GM19238 (cell line): ENCODE measurements around the gene CWC25.
A peak's percentile ranks its signal among the peaks of the same experiment; 100 is the strongest.
"Not testable (repeated sequence)": the region's sequence is repeated elsewhere in the genome, so short reads cannot be mapped to it uniquely, and the experiment has no call there.

ENCODE experiments used
- DNase-seq: peaks from one replicate; pipeline ENCODE4 v3.0.0; 2011; ENCODE audit warnings: low spot score; ENCODE audit not compliant: insufficient read length

Gene CWC25

DNA sequence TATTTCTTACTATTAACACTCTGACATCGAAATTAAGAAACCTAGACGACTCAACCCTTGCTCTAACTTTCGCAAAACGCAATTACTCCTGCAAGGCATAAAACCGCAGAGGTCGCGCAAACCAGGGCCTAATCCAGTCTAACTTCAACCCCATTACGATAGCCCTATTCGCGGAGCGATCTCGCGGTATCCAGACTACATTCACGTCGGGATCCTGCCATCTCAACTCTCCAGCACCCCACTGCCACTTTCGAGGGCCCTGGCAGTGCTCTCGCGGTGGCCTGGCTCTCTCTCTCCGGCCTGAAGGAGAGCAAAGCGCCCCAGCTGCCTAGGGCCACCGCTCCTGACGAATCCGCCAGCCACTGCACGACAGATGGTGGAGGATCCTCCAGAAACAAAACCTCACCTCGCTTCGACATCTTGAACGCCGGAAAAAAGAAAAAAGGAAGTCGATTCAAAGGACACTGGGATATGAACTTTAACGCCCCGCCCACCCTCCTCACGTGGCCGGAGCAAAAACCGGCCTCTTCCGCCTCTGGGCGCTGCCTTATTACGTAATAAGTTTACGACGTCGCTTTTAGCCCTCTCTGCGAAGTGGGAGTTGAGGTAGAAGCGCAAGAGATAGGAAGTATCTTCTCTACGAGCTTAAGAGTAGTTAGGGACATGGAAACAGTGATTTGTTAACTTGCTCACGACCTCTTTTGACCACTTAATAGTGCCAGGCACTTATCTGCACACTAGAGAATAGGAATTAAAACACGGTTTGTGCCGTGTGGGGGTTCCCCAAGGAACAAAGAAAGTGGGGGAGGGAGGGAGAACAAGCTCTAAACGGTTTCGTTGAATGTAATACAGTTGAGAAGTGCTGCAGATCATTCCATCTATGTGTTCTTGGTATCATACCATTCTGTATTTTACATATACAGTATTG, 28.4 kb upstream of the CWC25 start, which contains the start of gene RPL23:
Gene RPL23 (minus strand): TSS at position 430 of the 928 bp plus-strand sequence. CDS start 11 bp downstream, at position 419.
- DNase-seq = peak; percentile 82

DNA sequence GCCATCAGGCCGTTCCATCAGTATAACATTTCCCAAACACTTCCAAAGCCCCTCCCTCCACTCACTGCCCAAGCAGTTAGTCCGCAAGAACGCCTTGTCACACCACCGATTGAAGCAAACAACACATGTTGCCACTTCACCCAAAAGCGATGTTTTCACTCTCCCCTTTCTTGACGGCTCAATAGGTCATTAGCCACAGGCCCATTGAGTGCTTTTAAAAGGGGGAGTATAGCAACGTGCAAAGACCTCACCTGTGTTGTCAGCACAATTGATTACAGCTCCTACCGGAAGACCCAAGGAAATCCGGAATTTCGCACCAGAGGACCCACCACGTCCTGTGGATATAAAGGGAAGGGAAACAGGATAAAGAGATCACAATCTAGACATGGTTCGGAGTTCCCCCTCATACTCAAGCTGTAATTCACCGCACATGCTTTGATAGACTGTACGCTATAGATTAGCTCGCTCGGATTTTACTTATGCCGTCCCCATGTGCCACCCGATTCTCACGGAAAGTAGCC, 27.7 kb upstream of the CWC25 start:
- DNase-seq = no peak

DNA sequence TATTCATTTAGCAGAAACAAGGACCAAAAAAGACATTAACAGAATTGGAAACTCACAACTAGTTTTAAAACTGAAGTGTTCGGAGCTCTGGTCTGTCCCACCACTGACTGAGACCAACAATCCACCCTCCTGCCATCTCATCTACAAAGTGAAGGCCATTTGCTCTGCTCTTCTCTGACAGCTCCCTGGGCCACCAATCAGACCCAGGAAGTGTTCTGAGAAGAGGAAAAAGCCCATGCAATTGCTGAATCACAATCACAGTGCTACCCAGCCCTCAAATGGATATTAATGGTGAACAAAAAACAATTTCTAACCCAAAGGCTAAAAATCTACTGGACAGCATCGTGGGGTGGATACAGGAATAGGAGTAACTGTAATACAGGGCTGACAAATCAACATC, 26.3 kb upstream of the CWC25 start:
- DNase-seq = no peak

DNA sequence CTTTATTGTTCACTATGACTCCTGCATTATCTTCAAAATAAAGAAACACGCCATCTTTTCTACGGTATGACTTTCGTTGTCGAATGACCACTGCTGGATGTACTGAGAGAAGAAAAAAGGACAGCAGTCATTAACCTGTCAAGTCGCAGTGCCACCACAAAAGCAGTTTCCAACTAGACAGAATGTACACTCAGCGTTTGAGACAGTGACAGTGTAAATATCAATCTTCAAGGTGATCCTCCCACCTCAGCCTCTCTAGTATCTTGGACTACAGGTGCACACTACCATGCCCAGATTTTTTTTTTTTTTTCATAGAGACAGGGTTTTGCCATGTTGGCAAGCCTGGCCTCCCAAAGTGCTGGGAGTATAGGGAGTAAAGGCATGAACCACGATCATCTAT, 25.3 kb upstream of the CWC25 start:
- DNase-seq = no peak

DNA sequence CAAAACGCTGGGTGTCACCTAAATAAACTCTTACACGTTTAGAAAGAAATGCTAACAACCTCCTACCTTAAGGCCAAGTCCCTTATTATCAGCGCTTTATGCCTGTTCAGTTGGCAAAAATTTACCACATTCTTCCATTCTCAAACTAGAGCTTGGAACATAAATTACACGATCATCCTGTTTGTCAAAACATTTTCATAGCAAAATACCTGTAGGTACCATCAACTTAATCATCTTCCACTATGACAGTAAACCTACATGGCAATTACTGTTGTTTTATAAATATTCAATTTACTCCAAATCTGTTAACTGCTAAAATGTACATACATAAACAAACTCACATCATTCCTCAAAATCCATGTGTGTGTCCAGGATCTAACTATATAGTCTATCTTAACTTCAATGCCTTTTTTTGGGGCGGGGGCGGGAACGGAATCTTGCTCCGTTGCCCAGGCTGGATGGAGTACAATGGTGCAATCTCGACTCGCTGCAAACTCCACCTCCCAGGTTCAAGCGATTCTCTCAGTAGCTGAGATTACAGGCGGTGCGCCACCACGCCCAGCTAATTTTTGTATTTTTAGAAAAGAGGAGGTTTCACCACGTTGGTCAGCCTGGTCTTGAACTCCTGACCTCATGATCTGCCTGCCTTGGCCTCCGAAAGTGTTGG, 24.0 kb upstream of the CWC25 start:
- DNase-seq = no peak

DNA sequence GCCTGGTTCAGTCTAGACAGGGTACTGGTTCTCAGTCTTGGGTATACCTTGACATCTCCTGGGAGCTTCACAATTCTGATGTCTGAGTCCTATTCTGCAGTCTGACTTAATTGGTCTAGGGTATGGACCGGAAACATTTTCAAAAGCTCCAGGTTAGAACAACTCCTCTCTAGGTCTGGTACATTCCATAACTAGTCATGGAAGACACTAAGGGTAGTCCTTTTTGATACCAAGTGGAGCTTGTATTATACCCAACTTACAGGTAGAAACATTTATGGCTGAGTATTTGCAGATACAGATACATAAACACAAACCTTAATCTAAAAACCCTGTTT, 23.4 kb upstream of the CWC25 start:
- DNase-seq = no peak

DNA sequence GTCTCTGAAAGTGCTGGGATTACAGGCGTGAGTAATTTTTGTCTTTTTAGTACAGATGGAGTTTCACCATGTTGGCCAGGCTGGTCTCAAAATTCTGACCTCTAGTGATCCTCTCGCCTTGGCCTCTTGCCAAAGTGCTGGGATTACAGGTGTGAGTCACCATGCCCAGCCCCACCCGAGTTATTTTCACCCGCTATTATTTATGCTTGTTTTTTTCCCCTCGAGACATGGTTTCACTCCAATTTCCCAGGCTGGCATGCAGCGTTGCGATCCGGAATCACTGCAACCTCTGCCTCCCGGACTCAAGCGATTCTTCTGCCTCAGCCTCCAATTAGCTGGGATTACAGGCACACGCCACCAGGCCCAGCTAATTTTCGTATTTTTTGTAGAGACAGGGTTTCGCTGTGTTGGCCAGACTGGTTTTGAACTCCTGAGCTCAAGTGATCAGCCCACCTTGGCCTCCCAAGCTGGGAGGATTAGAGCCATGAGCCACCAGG, 19.2 kb upstream of the CWC25 start:
- no peak for DNase-seq

DNA sequence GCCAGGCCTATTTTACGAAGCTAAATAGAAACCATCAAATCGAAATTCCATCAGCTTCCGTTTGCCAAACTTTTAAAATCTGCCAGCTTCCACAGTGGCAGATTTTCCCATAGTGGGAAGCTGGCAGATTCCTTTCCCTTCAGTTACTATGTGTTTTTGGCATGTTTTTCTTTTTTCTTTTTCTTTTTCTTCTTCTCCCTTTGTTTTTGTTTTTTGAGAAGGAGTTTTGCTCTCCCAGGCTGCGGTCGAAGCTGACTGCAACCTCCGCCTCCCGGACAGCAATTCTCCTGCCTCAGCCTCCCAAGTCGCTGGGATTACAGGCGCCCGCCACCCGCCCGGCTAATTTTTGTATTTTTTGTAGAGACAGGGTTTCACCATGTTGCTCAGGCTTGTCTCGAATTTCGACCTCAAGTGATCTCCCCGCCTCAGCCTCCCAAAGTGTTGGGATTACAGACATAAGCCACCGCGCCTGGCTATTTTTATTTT, 684 bp upstream of the CWC25 start:
- DNase-seq = no peak

DNA sequence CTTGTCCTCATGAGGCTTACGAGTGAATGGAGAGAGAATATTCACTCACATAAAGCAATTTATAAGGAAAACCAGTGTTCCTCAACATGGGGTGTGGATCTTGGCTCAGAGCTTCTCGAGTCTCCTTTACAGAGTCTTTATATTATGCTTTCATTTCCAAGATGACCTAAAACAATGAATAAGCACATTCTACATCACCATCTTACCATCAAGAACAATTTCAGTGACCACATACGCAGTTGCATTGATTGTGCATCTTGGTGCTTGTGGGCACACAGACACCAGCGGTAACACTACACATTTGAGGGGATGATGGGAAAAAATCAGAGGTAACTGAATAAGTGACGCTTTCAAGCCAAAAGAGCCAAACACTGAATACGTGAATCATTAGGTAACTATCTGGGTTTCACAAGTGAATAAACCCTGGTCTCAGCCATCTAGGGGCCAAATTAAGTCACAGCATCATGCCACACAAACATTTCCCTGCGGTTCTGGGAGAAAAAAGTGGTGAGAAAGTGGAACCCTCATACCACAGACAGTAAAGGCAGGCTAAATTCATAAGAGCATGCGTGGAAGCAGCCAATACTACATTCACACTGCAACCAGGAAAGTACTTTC, 9.4 kb downstream of the CWC25 start:
- DNase-seq = no peak

DNA sequence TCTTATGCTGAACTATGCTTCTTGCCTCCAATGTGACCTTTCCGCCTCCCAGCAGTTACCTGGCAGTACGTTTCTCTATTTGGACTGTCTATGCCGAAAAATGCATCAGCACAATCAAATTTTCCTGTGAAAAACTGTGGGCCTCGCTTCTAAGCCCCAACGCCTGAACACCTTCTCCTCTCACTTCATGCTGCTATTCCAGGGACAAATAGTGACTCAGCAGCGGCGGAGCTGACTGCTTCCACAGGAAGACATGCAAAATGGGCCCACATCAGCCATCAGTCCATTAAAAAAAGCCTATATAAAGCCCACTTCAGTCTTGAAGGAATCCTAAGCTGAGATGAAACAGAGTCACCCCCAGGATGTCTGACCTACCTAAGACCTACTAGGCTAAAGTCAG, 15.3 kb downstream of the CWC25 start:
- DNase-seq = no peak

DNA sequence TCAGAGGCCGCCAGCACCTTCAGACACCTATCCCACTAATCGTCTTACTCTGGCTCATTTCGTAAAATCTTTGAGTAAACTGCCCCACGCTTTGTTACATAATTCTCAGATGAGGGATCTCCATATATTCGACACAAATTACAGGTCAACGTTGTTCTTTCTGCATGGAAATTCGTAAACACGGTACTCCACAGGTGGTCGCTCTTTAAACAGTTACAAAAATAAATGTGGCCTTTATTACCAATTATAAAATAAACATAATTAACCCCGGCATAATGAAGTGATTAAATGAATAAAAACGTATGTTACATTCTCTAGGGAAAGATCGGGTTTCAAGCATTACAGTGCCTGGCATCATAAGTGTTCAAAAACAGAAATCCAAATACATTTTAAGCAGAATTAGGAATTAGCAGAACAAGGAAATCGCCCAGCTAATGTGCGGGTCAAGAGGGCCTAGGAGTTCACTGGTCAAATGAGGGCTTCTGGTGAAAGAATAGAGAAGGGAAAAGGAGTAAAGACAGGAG, 24.8 kb downstream of the CWC25 start:
- DNase-seq = no peak

DNA sequence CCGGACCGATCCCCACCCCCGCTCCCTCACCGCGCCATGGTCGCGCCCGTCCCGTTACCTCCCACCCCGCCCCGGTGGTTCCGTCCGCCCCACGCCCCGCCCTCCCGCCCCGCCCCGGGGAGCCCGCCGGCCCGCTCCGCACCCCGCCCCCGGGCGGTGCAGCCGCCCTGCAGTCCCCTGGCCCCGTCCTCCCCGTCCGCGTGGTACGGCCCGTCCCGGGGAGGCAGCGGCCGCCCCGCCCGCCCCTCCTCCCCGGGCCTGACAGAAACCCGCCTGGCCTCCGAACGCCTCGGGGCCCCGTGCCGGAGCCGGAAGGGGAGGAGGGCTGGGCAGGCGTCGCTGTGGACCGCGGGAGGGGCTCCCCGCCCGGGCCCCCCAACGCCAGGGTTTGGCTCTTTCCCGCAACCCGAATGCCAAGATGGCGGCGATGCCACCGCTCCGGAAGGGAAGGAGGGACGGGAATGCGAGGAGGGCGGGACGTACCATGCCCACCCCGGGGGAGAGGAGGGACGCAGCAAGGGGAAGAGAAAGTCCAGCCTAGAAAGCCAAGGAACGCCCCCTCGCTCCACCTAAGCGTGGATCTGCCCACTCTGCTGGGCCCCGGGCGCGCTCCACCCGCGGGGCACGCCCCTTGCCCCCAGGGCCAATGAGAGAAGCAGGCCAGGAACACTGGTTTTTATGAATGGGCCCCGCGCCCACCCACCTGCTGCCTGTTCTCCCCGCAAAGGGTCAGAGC, 25.5 kb downstream of the CWC25 start, which contains the start of gene PIP4K2B:
Gene PIP4K2B (minus strand): TSS at position 56 of the 736 bp plus-strand sequence. CDS start 132 bp downstream, outside the sequence.
- DNase-seq = peak; percentile 98

DNA sequence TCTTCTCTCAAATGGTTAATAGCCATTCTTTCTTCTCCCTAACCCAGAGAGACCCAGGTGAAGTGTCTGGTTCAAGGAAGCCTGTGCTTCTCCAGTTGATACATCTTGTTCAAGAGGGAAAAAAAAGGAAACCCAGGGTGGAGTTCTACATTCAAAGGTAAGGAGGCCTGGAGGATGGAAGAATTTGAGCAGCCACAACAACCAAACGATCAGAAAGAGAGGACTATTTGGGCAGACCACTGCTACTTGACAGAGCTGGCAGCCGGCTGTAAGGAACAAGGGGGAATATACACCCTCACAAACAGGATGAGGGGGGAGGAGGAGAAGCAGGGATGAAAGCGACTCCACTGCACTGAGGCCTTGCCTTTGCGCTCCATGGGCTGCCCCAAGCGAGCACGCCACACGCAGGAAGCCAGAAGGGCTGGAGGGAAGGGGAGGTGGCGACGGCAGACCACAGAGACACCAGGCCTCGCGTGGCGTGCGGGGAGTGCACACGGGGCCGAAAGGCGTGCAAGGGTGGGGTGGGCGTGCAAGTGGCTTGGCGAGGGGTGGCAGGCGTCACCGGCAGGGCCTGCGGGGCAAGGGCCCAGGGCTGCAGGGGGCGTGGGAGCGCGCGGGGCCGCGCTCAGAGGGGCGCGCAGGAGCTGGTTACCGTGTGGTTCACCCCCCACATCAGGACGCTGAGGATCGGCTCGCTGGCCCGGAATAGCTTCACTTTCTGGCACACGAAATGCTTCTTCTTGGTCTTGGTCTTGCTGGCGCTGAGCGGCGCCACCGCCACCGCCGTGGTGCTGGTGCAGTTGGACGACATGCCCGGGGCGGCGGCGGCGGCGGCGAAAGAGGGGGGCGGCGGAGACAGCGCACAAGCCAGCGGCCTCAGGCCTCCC, 26.3 kb downstream of the CWC25 start:
- DNase-seq = peak; percentile 56

DNA sequence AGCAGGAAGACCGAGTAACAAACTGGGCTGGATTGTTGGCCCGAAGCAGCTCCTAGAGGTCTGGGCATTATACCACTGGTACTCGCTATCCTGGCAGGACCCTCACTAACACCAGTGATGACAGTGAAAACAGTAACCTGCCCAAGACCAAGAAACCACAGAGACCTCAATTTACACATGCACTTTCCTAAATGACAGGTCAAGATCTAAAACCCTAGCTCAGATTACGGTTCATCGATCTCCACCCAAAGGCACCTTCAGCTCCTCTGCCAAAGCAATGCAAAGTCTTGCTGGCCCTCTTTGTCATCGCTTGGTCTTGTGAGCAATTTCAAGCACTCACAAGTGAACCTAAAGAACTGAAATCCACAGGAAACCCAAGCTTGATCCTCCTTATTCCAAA, 27.3 kb downstream of the CWC25 start:
- no peak for DNase-seq

DNA sequence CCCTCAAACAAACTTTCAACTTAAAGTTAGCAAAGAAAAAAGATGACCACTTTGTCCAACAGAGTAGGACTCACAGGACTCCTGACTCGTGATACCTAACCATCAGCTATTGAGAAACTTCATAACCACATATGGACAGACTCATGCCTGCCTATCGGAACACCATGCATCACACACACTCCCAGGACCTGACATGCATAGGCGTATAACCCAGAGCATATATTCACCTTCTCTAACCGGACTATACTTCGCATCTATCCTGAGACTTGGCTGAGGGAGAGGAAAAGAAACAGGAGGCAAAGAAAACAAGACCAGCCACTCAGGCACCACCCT, 28.0 kb downstream of the CWC25 start:
- no peak for DNase-seq

DNA sequence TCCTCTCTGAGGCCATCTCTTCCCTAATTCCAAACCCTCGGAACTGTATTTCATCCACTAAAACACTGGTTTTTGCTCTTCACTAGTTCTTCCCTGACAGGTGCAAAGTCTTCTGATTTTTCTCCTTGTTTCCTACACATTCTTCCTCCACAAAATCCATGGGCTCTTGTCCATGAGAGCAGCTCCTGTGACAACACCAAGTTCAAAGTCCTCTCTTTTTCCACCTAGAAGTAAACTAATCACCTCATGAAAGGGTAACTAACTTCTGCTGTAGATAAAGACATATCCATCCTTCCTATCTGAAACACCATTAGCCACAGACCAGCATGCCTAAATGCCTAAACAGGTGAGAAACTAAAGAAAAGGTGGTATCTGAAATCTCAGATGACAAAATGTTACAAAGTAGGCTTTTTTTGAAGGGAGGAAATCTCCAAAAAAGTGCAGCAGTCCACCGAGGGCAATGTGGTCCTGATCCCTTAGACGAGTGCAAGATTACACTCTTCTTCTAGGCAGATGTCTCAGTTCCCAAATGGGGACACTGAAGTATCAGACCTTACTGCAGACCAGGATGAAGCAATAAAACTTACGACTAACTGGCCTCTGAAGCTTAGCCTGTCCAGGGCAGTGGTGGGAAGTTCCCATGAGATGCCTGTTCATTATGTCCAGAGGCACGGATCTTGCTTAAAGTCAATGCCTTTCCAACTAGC, 28.5 kb downstream of the CWC25 start:
- no peak for DNase-seq

DNA sequence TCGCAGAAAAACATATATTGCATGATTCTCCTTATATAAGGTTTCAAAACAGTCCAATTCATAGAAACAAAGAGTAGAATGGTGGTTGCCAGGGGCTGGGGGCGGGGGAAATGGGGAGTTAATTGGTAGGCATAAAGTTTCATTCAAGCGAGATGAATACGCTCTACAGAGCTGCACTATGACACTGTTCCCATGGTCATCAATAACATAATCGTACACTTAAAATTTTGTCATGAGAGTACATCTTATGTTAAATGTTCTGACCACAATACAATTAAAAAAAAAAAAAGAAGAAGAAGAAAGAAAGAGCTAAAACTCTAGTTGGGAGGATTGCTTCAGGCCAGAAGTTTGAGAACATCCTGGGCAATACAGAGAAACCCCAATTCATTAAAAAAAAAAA, 30.9 kb downstream of the CWC25 start:
- DNase-seq = no peak

DNA sequence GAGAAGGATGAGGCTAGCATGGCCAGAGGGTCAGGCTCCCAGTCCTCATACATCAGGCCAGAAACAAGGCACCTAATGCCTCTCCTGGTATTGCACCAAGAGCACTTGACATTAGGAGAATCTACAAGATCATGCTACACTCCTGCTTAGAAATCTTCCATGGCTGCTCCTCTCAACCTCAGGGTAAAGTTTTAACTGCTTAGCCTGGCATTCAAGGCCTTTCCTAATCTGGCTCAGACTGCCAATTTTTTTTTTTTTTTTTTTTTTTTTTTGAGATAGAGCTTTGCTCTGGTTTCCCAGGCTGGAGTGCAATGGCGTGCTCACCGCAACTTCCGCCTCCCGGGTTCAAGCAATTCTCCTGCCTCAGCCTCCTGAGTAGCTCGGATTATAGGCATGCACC, 34.0 kb downstream of the CWC25 start:
- DNase-seq = no peak

DNA sequence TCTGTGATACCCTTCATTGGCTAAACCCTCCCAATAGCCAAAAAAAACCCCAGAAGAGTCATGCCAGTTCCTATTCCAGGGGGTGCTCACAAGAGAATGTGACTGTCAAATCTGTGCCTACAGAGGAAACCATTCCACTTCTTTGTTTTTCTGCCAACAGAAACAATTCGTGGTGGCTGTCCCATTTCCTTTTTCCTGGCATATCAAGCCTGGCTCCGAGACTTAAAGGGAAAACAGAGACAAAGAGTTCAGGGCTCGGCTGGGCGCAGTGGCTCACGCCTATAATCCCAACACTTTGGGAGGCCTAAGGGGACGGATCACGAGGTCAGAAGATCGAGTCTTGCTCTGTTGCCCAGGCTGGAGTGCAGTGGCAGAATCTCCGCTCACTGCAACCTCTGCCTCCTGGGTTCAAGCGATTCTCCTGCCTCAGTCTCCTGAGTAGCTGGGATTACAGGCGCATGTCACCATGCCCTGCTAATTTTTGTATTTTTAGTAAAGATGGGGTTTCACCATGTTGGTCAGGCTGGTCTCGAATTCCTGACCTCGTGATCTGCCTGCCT, 34.9 kb downstream of the CWC25 start:
- not testable (repeated sequence) for DNase-seq
